Measurements from ENCODE around the gene PRKCA.

GRCh38 chr17:66714046-66715023 lies 411.9 kb downstream of the PRKCA start:
- no peak for TF ChIP-seq GATA3 (IDR thresholded peaks at IDR 0.05; ENCODE audit: low read depth, low read length)
- TF ChIP-seq GATA2 (IDR thresholded peaks at IDR 0.05; ENCODE audit: low read depth, low read length) = no peak

All from SH-SY5Y (cell line).